Neuron (in vitro differentiated cells): Measurements from ENCODE around the gene REG1A.

Experiments used
- H2AFZ ChIP-seq: one replicate; pipeline ENCODE4 v1.6.1; 2013; ENCODE audit warnings: low read depth, mild to moderate bottlenecking, inconsistent platforms, low read length, moderate library complexity
- H3K27me3 ChIP-seq: one replicate; pipeline ENCODE4 v1.6.1; 2013; ENCODE audit warnings: low read length; ENCODE audit not compliant: insufficient read depth
- H3K36me3 ChIP-seq: one replicate; pipeline ENCODE4 v1.6.1; 2013; ENCODE audit warnings: low read length; ENCODE audit not compliant: insufficient read depth
- H3K4me1 ChIP-seq: one replicate; pipeline ENCODE4 v1.6.1; 2013; ENCODE audit warnings: low read length; ENCODE audit not compliant: insufficient read depth
- H3K4me3 ChIP-seq: 2 replicates; pipeline ENCODE4 v1.5.1; 2013; ENCODE audit warnings: mild to moderate bottlenecking, low read length, moderate library complexity
- H3K9me3 ChIP-seq: one replicate; pipeline ENCODE4 v1.6.1; 2013; ENCODE audit warnings: low read length

REG1A gene

DNA sequence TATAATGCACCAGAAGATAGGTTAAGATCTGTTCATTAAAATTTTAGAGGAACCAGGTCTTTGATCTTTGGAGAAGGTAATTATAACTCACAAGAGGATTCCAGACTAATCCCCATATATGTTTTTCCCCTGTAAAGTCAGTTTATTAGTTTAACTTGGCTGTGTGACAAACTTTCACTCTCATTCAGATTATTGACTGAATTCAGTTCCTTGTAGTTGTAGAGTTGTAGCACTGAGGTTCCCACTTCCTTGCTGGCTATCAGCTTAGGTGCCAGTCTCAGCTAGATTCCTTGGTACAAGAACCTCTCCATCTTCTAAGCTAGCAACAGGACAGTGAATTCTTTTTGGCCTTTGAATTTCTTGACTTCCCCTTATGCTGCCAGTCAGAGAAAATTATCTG lies 19.1 kb downstream of the REG1A start:
- Histone ChIP-seq H3K36me3 (no peaks in the 10 kb centered on the region), H2AFZ (no peak overlapping the region), H3K4me1 (no peaks in the 10 kb centered on the region), H3K4me3 (no peak overlapping the region), H3K27me3 (no peaks in the 10 kb centered on the region), H3K9me3 (no peaks in the 10 kb centered on the region)

DNA sequence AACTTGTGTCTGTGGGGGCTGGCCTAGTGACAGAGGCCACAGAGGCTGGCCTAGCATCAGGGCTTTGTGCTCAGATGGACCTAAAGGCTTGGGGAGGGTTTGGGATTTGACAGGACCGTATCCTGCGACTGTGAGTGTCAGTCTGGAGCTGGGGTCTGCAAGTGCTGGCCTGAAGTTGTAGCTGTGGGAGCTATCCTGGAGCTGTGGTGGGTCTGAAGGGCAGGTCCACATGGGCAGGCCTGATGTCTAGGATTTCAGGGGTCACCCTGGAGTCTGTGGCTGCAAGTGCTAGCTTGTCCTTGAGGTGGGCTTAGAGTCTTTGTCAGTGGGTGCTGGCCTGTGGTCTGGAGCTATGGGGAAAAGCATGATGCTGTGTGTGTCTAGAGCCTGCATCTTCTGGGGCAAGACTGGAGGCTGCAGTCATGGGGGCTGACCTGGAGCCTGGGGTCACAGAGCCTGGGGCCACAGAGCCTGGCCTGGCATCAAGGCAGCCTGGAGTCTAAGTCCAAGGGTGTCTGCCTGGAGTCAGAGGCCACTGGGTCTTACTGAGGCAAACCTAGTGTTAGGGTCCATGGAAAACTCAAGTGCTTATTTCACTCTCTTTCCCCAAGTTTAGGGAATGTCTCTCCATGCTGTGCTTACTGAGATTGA lies 35.7 kb downstream of the REG1A start:
- no peaks in the 10 kb centered on the region for H3K36me3 ChIP-seq
- no peak overlapping the region for H3K4me3 ChIP-seq
- H3K27me3 ChIP-seq = no peaks in the 10 kb centered on the region
- H3K4me1 ChIP-seq = no peaks in the 10 kb centered on the region
- H2AFZ ChIP-seq = no peak overlapping the region
- H3K9me3 ChIP-seq = no peaks in the 10 kb centered on the region

GRCh38 chr2:79159030-79159429 lies 38.7 kb downstream of the REG1A start:
- no peaks in the 10 kb centered on the region for H3K27me3 ChIP-seq
- no peak overlapping the region for H2AFZ ChIP-seq
- H3K36me3 ChIP-seq = no peaks in the 10 kb centered on the region
- H3K4me3 ChIP-seq = no peak overlapping the region
- no peaks in the 10 kb centered on the region for H3K9me3 ChIP-seq
- no peaks in the 10 kb centered on the region for H3K4me1 ChIP-seq

GRCh38 chr2:79159653-79160052 lies 39.4 kb downstream of the REG1A start, which contains the start of gene REG3A:
Gene REG3A, minus strand, starts transcription at chr2:79159753. Its CDS starts 348 bp downstream, at chr2:79159405.
- Histone ChIP-seq H3K4me1 (no peaks in the 10 kb centered on the region), H3K36me3 (no peaks in the 10 kb centered on the region), H3K9me3 (no peaks in the 10 kb centered on the region), H2AFZ (no peak within 1 kb of the TSS), H3K27me3 (no peaks in the 10 kb centered on the region), H3K4me3 (no peak within 1 kb of the TSS)

- Histone ChIP-seq H3K4me3 (no peak overlapping the region), H3K4me1 (no peaks in the 10 kb centered on the region), H3K9me3 (no peaks in the 10 kb centered on the region), H2AFZ (no peak overlapping the region), H3K27me3 (no peaks in the 10 kb centered on the region), H3K36me3 (no peaks in the 10 kb centered on the region)
Observed at GRCh38 chr2:79162132-79162531, 41.8 kb downstream of the REG1A start.

DNA sequence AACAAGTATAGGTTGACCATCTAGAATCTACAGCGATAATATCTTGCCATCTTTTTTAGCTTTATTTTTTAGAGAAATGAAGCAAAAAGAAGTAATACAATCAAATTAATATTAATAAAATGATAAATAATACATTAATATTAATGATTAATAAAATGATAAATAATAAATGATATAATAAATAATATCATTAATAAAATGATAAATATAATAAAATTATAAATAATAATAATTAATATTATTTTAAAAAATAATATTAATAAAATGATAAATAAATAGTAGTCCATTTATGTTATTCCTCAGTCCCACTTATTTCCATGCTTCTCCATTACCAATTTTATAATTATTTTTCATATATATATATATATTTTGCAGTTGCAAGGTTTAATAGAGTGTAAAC lies 42.5 kb downstream of the REG1A start:
- Histone ChIP-seq H3K4me1 (no peaks in the 10 kb centered on the region), H2AFZ (no peak overlapping the region), H3K36me3 (no peaks in the 10 kb centered on the region), H3K27me3 (no peaks in the 10 kb centered on the region), H3K9me3 (no peaks in the 10 kb centered on the region), H3K4me3 (no peak overlapping the region)

- Histone ChIP-seq H3K4me1 (no peaks in the 10 kb centered on the region), H3K36me3 (no peaks in the 10 kb centered on the region), H2AFZ (no peak overlapping the region), H3K27me3 (no peaks in the 10 kb centered on the region), H3K4me3 (no peak overlapping the region), H3K9me3 (no peaks in the 10 kb centered on the region)
Observed at GRCh38 chr2:79171348-79171958, 51.2 kb downstream of the REG1A start.
